GM21619 (cell line): ENCODE data around the gene METTL17.
"Not testable (repeated sequence)": the region's sequence is repeated elsewhere in the genome, so short reads cannot be mapped to it uniquely, and the experiment has no call there.

Experiments used
- ATAC-seq: cut with Tn5 transposase; IDR thresholded peaks from one replicate; pipeline ENCODE4 v1.9.1; 2021; ENCODE audit not compliant: unreplicated experiment

Gene METTL17

GRCh38 chr14:20989471-20989786 lies 351 bp upstream of the METTL17 start:
- ATAC-seq, result no peak

GRCh38 chr14:20996521-20996920 lies 6.7 kb downstream of the METTL17 start:
- no peak for ATAC-seq

GRCh38 chr14:20997115-20997514 lies 7.3 kb downstream of the METTL17 start:
- ATAC-seq, result no peak

GRCh38 chr14:20997564-20997963 lies 7.8 kb downstream of the METTL17 start:
- ATAC-seq, result no peak

GRCh38 chr14:20998139-20998538 lies 8.4 kb downstream of the METTL17 start:
- ATAC-seq, result no peak

- no peak for ATAC-seq
Measured at GRCh38 chr14:20998674-20999366, 9.0 kb downstream of the METTL17 start, which contains the start of gene SLC39A2. Gene SLC39A2, plus strand, starts transcription at chr14:20999293. Its CDS starts 154 bp downstream, at chr14:20999447.

- ATAC-seq, result no peak
Measured at GRCh38 chr14:20999591-20999990, 9.8 kb downstream of the METTL17 start.

GRCh38 chr14:21001218-21001617 lies 11.4 kb downstream of the METTL17 start:
- no peak for ATAC-seq

- ATAC-seq, result no peak
Measured at GRCh38 chr14:21003788-21004346, 14.1 kb downstream of the METTL17 start.

GRCh38 chr14:21009721-21010120 lies 19.9 kb downstream of the METTL17 start:
- ATAC-seq, result not testable (repeated sequence)

GRCh38 chr14:21011136-21011535 lies 21.4 kb downstream of the METTL17 start:
- ATAC-seq, result no peak

- ATAC-seq, result peak; percentile 50
Measured at GRCh38 chr14:21014761-21015190, 25.0 kb downstream of the METTL17 start.

GRCh38 chr14:21015312-21015711 lies 25.5 kb downstream of the METTL17 start:
- ATAC-seq, result no peak

- ATAC-seq, result no peak
Measured at GRCh38 chr14:21016413-21017190, 26.8 kb downstream of the METTL17 start.

- ATAC-seq, result no peak
Measured at GRCh38 chr14:21017528-21018245, 27.9 kb downstream of the METTL17 start.

- no peak for ATAC-seq
Measured at GRCh38 chr14:21018286-21018685, 28.5 kb downstream of the METTL17 start.

- ATAC-seq, result no peak
Measured at GRCh38 chr14:21018781-21019180, 29.0 kb downstream of the METTL17 start.

GRCh38 chr14:21019366-21019765 lies 29.6 kb downstream of the METTL17 start:
- ATAC-seq, result no peak

GRCh38 chr14:21020977-21021545 lies 31.3 kb downstream of the METTL17 start:
- no peak for ATAC-seq

- no peak for ATAC-seq
Measured at GRCh38 chr14:21022686-21023085, 32.9 kb downstream of the METTL17 start.

GRCh38 chr14:21023174-21023573 lies 33.4 kb downstream of the METTL17 start:
- no peak for ATAC-seq
